ENCODE results near the gene ID3.

GRCh38 chr1:23524716-23525401 is 34.4 kb downstream of the ID3 start:
- TF ChIP-seq, protein P1, sequence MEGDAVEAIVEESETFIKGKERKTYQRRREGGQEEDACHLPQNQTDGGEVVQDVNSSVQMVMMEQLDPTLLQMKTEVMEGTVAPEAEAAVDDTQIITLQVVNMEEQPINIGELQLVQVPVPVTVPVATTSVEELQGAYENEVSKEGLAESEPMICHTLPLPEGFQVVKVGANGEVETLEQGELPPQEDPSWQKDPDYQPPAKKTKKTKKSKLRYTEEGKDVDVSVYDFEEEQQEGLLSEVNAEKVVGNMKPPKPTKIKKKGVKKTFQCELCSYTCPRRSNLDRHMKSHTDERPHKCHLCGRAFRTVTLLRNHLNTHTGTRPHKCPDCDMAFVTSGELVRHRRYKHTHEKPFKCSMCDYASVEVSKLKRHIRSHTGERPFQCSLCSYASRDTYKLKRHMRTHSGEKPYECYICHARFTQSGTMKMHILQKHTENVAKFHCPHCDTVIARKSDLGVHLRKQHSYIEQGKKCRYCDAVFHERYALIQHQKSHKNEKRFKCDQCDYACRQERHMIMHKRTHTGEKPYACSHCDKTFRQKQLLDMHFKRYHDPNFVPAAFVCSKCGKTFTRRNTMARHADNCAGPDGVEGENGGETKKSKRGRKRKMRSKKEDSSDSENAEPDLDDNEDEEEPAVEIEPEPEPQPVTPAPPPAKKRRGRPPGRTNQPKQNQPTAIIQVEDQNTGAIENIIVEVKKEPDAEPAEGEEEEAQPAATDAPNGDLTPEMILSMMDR (IDR thresholded peaks at IDR 0.05; ENCODE audit: insufficient read depth, low read depth, low read length), result no peak
- TF ChIP-seq EZH2 (IDR thresholded peaks at IDR 0.05; ENCODE audit: insufficient read depth, low read length), result no peak

Measured in astrocyte (in vitro differentiated cells and primary cell).